NCI-H2081 (cell line): ENCODE measurements around the gene NKAIN2.
A peak's percentile ranks its signal among the peaks of the same experiment; 100 is the strongest.
"Not testable (repeated sequence)": the region's sequence is repeated elsewhere in the genome, so short reads cannot be mapped to it uniquely, and the experiment has no call there.

Experiments used
- DNase-seq, 2 experiments: peaks; one replicate each; lab custom pipeline; 2025; lab: John Stamatoyannopoulos, UW

NKAIN2 gene

GRCh38 chr6:124080483-124080882 lies 276.8 kb downstream of the NKAIN2 start:
- no peak for DNase-seq

DNA sequence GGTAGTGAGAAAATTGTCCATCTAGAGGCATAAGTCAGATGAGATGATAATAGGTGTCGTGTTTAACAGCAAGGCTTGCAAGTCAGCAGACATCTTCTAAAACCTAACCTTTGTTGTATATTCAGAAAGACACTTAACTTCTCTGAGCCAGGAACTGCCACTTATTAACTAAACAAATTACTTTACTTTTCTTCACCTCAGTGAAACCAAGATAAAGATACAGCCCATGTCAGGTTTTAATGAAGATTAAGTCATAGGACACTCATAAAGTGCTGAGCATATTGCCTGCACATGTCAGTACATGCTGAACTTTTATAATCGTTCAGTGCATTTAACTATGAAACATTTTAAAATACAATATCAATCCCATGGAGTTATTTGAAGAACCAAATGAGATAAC lies 286.8 kb downstream of the NKAIN2 start:
- DNase-seq = no peak

GRCh38 chr6:124099520-124099919 lies 295.9 kb downstream of the NKAIN2 start:
- no peak for DNase-seq

DNA sequence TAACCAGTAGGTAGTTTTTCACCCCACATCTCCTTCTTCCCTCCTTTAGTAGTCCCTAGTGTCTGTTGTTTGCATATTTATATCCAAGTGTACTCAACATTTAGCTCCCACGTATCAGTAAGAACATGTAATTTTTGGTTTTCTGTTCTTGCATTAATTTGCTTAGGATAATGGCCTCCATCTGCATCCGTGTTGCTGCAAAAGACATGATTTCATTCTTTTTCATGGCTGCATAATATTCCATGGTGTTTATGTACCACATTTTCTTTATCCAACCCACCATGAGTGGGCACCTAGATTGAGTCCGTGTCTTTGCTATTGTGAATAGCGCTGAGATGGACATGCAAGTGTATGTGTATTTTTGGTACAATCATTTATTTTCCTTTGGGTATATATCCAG lies 306.8 kb downstream of the NKAIN2 start:
- no peak for DNase-seq

DNA sequence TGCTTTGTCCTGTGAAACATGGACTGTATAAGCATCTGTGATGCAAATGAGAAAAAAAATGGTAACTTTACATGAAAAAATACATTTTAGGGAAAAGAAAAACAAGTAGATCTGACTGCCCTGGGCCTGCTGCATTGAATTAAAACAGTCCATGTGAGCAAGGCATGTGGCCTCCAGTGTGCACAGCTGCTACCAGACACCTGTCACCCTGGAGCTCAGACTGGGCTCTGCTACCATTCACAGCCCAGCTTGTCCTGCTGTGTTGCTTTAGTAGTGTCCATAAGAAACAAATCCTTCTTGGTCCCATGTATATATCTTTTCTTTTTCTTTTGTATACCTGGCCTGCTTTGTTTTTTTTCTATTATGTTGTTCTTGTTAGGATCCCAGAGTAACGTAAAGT lies 315.9 kb downstream of the NKAIN2 start:
- peak; percentile 70 to 90 for DNase-seq

GRCh38 chr6:124123617-124124209 lies 320.0 kb downstream of the NKAIN2 start:
- DNase-seq = no peak

- DNase-seq = no peak
Measured at GRCh38 chr6:124131259-124131658, 327.6 kb downstream of the NKAIN2 start.

DNA sequence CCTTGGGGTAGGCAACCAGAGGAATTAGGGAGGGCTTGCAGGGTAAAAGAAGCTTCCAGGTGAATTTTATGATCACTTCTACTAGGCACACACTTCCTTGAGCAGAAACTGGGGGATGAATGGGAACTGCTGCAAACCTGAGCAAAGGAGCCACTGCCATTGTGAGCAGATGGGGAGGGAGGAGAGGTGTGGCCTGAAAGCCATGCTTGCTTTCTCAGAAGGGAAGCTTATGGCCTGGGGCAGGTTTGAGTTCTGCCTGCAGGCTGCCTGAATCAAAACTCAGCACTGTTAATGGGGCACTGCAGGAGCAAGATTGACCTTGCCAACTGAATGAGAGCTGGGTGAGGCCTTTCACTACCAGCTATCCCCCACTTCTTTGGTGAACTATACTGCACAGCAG lies 328.1 kb downstream of the NKAIN2 start:
- DNase-seq = no peak

DNA sequence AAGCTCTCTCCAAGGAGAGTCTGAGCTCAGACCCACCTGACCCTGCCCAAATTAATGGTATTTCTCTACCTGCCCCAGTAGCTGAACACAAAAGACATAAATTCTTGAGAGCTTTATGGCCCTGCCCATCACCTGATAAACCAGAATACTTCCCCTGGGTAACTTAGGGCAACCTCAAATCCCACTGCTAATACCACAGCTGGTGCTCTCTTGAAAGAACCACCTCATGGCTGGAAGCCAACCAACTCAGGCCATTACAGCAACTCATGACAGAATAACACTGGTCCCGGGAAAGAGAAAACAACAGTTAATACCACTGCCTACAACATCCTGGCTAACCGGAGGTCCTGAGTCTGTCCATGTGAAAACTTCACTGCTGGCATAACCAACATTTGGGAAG lies 328.6 kb downstream of the NKAIN2 start:
- peak in 1 of 2 experiments; percentile 15 for DNase-seq

GRCh38 chr6:124142852-124143251 lies 339.2 kb downstream of the NKAIN2 start:
- no peak for DNase-seq

- DNase-seq = no peak
Measured at GRCh38 chr6:124143435-124143834, 339.8 kb downstream of the NKAIN2 start.

GRCh38 chr6:124147621-124148020 lies 344.0 kb downstream of the NKAIN2 start:
- DNase-seq = no peak

DNA sequence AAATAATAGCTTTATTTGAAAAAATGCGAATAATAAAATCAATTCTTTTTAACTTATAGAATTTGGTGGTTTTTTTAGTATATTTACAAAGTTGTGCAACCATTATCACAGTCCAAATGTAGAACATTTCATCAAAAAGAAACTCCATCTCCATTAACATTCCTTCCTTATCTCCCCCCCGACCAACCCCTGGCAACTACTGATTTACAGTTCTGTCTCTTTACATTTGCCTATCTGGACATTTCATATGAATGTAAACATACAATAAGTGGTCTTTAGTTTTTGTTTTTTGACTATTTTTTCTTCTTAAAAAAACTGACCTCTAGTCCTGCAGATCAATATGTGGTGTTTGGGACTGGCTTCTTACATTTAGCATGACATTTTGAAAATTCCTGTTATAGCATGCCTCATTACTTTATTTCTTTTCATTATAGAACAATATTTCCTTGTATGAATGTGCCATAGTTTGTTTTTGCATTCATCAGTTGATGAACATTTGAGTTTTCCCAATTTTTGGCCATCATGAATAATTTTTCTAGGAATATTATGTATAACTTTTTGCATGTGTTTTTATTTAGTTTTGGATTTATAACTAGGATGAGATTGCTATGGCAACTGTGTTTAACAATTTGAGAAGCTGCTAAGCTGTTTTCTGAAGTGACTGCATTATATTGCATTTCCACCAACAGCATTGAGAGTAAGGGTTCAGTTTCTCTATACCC lies 344.7 kb downstream of the NKAIN2 start:
- DNase-seq = no peak

DNA sequence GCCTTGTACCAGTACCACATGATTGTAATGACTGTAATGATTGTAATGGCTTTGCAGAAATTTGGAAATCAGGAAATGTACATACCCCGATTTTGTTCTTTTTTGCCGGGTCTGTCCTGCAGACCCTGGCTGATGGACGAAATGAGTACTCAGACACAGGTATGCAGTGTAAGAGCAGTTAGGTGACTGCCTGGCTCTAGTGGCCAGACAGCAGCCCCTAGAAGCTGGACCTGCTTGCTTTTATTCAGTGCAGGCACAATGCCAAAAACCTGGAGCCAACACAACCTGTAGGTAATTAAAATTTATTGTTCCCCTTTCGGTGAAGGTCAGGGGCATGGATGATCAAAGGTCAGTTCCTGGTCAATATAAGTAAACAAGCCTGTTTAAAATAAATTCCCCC lies 346.0 kb downstream of the NKAIN2 start:
- DNase-seq = no peak

- no peak for DNase-seq
Measured at GRCh38 chr6:124158024-124158423, 354.4 kb downstream of the NKAIN2 start.

GRCh38 chr6:124163676-124164075 lies 360.0 kb downstream of the NKAIN2 start:
- no peak for DNase-seq

- no peak for DNase-seq
Measured at GRCh38 chr6:124164343-124164742, 360.7 kb downstream of the NKAIN2 start.

DNA sequence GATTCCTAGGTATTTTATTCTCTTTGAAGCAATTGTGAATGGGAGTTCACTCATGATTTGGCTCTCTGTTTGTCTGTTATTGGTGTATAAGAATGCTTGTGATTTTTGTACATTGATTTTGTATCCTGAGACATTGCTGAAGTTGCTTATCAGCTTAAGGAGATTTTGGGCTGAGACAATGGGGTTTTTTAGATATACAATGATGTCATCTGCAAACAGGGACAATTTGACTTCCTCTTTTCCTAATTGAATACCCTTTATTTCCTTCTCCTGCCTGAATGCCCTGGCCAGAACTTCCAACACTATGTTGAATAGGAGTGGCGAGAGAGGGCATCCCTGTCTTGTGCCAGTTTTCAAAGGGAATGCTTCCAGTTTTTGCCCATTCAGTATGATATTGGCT lies 363.6 kb downstream of the NKAIN2 start:
- not testable (repeated sequence) for DNase-seq

DNA sequence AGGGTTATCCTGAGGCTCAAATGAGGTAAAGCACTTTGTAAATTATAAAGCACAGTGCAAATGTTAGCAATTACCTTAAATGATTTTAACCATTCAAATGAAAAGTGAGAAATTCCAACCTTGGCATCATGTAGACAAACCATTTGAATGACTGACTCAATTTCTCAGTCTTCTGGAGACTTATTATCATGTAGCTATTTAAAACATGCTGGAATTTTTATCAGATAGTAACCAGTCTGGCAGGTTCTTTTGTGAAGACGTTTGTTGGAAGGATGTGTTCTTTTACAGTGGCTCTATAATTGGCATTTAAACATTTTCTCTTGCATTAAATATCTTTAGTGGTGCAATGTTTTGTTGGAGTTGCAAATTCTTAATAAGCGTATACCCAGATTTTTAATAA lies 386.6 kb downstream of the NKAIN2 start:
- DNase-seq = no peak

GRCh38 chr6:124193132-124193531 lies 389.5 kb downstream of the NKAIN2 start:
- DNase-seq = no peak

- peak in 1 of 2 experiments; percentile 35 for DNase-seq
Measured at GRCh38 chr6:124197148-124197547, 393.5 kb downstream of the NKAIN2 start.

GRCh38 chr6:124199286-124199685 lies 395.6 kb downstream of the NKAIN2 start:
- DNase-seq = no peak

DNA sequence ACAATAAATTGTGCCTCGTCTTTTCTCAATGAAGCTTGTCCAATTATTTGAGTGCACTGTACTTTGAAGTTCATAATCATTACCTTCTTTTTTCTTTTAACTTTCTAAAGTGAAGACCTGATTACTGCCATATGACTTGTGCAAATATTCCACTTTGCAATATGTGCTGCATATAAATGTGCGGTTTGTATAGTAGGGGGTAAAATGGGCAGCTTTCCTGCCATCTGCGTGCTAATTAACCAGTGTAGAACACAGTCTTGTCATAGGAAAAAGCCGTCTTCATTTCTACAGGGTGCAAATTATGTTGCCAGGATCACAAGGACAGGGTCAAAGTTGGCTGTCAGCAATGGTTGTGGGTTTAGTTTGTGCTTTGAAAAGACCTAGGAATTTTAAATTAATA lies 397.0 kb downstream of the NKAIN2 start:
- peak; percentile 43 to 89 for DNase-seq
